NOMO-1 (cell line): ENCODE measurements around the gene P4HA3.
A peak's percentile ranks its signal among the peaks of the same experiment; 100 is the strongest.
"Not testable (repeated sequence)": the region's sequence is repeated elsewhere in the genome, so short reads cannot be mapped to it uniquely, and the experiment has no call there.

ENCODE experiments used
- DNase-seq, 2 experiments: peaks; one replicate each; lab custom pipeline; 2025; ENCODE audit not compliant: unreplicated experiment in 2 of 2; lab: John Stamatoyannopoulos, UW

The P4HA3 gene

DNA sequence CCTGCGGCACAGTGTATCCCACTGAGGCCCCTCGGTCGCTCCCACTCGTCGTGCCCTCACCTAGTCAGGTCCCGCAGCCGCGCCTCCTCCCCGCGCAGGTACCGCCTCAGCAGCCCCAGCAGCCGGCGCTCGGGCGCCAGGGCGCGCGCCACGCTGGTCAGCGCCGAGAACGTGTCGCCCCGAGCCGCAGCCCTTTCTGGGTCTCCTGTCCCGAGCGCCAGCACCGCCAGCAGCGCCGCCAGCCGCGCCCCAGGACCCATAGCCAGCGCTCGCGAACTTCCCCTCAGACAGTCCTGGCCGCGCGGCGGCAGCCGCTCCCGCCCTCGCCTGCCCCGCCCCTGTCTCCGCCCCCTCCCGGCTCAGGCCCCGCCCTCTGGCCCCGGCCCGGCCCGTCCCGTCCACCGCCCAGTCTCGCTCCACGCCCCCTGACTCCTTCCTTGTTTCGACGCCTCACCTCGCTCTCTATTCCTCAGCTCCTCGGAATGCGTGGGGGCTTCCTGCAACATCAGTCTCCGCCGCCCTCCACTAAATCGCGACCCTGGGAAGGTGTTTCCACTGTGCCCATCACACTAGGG is at the start of gene P4HA3:
Gene P4HA3 (minus strand): TSS at position 289 of the 575 bp plus-strand sequence. CDS start 29 bp downstream, at position 260.
- peak; percentile 60 to 76 for DNase-seq

DNA sequence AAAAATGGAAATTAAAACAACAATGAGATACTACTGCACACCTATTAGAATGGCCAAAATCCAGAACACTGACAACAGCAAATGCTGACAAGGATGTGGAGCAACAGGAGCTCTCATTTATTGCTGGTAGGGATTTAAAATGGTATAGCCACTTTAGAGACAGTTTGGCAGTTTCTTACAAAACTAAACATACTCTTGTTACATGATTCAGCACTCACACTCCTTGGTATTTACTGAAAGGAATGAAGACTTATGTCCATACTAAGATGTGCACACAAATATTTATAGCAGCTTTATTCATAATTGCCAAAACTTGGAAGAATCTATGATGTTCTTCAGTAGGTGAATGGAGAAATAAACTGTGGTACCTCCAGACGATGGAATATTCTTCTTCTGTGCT is 46.0 kb upstream of the P4HA3 start:
- DNase-seq = no peak

DNA sequence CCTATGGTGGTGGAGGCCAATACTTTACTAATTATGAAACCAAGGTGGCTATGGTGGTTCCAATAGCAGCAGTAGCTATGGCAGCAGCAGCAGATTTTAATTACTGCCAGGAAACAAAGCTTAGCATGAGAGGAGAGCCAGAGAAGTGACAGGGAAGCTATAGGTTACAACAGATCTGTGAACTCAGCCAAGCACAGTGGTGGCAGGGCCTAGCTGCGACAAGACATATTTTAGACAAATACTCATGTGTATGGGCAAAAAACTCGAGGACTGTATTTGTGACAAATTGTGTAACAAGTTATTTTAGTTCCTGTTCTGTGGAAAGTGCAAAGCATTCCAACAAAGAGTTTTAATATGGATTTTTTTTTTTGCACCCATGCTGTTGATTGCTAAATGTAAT is 44.2 kb upstream of the P4HA3 start:
- DNase-seq = no peak

DNA sequence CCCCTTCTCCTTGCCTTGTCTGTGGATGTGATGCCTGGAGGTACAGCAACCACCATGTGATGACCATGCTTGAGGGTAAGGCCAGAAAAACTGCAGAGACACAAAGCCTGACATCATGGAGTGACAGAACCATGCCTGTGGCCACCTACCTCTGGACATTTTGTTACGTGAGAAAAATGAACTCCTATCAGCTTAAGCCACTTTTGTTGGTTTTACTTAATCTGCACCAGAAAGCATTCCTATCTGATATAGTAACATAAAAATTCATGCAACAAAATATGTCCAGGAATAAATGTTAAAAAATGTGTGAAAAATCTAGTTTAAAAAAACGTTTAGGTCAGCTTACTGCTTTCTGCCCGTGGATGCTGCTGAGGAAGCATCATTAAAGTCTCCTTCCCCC is 42.6 kb upstream of the P4HA3 start:
- no peak for DNase-seq

DNA sequence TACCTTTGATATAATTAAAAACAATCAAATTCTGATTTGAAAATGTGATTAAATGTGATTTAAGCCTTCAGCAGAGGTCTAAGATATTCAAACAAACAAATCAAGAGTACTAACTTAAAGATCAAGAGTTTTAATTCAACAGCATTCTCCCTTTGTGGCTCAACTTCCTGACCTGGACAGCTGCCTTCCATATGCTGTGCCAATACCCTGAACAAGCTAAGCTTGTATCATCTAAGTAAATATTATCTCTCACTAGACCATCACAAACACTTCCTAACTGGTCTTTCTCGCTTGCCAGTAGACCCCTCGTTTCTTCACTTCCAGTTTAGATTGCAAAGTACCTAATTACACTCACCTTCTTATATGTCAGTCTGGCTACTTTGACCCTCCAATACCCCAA is 35.9 kb upstream of the P4HA3 start:
- no peak for DNase-seq

DNA sequence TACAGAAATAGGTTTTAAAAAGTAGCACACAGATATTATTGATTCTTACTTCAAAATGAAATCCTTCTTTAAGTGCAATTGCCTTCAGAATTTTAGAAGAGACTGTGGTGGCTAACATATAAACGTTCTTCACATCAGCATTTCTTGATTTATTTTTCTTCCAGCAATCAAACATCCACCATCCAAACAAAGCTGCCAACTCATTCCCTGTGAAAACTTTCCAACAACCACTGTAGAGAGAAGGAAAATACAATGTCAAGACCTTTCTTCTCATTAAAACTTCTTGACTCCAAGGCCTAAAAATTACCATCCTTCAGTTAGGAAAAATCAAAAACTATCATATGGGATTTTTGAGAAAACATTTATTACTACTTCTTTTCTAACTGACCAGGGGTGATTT is 34.0 kb upstream of the P4HA3 start:
- DNase-seq = no peak

DNA sequence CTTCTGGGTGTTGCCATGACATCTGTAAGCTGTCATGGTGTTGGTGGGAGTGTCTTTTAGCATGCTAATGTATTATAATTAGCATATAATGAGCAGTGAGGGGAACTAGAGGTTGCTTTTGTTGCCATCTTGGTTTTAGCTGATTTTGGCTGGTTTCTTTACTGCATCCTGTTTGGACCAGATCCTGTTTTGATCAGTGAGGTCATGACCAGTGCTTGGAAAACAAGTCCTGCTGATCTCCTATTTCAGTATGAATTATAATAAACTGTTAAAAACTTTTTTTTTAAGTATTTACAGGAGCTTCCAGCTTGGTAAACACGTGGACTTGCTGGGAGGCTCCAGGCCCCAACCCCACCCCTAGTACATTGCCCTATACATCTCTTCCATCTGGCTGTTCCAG is 30.5 kb upstream of the P4HA3 start:
- no peak for DNase-seq

DNA sequence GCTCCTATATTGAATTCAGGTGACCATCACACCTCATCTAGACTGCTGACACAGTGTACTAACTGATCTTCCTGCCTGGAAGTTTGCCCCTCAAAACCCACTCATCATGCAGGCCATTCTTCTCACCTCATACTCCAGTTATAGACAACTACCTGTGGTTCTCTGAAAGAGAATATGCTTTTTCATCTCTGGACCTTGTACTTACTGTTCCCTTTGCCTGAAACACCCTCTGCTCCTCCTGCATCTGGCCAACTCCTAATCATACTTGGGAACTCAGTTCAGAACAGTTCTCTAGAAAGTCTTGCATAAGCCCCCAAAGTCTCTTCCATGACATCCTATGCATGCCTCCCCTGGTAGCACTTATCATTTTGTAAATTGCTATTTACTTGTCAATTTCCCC is 28.2 kb upstream of the P4HA3 start:
- DNase-seq = no peak

DNA sequence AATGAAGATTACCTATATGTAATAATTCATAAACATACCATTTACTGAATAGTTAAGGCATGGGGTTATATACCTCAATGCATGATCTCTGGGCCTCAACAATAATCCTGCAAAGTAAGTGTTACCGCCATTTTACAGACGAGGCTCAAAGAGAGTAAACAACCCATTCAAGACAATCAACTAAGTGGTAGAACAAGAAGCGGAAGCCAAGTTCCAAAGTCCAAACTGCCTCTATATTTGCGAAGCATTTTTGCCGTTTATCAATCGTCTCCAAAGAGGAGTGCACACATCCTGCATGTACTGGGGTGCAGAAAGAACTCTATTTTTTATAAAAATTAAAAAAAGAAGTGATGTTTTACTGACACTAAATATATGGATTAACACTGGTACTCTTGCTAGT is 27.5 kb upstream of the P4HA3 start:
- DNase-seq = no peak

DNA sequence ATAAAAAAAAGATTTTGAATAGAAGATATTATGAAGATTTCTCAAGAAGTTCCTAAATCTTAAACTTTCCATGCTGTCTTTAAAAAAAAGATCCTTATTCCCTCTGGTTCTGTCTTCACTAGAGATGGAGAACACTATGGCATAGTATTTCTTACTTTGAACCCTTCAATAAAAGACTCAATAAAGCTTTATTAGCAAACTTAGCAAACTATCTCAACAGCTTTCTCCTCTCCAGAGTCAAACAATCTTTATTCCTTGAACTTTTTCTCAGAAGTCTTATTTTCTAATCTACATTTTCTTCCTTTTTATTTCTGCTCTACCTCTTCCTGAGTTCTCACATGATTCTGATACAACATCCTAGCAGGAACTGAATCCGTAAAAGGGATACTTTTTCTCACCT is 21.8 kb upstream of the P4HA3 start:
- no peak for DNase-seq

DNA sequence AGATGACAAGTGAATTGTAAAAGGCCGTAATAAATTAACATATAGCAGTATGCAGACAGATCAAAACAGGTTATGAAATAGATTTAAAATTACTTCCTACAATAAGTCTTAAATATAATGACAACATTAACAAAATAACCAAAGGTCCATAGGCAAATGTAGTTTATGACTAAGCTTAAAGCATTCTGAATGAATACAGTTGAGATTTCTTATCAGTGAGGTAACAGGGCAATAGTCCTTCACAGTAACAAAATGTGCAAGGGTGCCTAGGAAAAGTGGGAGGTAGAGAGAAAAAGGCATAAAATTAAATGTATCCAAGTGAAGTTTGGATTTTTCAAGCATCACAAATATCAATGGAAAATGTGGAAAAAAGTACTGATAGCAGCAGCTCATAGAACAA is 20.9 kb upstream of the P4HA3 start:
- no peak for DNase-seq

DNA sequence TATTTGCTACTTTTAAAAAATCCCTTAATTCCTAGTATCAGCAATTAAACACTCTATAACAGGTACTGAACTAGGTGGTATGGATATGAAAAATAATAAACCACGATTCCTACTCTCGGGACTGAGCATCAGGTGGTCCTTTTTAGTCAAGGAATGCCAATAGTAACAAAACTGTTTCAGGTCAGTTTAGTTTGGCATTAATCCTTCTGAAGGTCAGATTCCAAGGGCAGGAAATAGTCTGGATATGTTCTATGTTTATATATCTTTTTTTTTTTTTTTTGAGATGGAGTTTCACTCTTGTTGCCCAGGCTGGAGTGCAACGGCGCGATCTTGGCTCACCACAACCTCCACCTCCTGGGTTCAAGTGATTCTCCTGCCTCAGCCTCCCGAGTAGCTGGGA is 19.6 kb upstream of the P4HA3 start:
- not testable (repeated sequence) for DNase-seq

DNA sequence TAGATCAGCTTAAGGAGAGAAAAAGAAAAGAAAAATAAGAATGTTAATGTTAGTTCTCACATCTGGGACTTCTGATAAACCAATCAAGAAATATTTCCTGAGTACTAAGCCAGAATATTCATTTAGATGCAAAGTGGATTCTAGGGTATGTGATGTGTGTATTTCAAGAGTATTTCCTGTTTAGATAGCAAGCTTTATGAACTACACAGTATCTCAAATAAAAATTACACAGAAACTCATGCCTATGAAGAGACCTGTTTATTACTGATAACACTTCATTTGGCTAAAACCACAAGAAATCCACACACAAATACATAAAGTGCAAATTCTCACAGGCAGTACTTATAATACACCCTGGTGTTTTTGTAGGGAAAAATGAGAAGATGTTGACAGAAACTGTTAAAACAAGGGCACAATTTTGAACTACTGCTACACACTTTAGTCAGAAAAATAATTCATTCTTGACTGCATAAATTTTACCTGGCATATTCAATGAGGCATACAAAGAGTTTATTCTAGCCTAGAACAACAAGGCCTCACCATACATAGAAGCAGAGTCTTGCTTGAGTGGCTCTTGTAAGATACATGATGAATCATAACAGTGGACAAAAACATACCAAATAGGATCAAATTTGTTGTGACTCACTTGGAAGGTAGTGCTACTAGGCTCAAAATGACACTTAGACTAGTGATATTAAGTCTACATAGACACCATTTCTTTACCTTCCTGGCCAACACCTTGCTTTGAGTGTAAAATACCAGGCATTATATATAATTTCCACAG is 18.8 kb upstream of the P4HA3 start:
- no peak for DNase-seq

DNA sequence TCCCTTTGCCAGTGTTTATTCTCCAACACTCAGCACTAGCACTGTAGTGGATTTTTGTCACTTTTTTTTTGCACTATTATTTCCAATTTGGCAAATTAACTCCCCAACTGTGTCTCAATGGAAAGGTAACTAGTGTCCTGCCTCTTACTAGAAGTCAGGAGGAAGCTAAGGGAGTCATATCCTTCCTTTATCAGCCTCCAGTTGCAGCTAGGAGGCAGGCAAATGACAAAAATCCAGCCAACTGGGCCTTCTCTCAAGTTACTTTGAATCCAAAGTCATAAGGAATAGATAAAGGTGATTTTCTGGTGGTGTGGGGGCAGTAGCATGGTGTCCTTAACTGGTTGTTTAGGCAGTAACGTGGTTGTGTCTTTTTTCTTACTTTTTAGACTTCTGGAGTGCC is 15.6 kb upstream of the P4HA3 start:
- no peak for DNase-seq

DNA sequence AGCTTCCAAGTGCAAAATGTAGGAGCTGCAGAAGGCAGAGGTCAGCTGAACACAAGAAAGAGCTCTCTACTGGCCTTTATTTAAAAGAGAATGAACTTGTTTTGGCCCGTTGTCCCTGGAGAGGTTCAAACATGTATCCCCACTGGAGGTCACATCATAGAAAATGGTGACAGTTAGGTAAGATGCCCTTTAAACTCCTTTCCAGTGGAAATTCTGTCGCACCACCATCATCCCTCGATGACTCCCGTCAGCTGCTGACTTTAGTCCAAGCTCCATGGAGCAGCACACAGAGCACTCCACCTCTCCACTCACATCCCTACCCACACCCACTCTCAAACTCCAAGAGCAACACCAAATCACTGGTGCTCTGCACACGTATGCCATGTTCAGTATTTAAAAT is 15.2 kb upstream of the P4HA3 start:
- no peak for DNase-seq

DNA sequence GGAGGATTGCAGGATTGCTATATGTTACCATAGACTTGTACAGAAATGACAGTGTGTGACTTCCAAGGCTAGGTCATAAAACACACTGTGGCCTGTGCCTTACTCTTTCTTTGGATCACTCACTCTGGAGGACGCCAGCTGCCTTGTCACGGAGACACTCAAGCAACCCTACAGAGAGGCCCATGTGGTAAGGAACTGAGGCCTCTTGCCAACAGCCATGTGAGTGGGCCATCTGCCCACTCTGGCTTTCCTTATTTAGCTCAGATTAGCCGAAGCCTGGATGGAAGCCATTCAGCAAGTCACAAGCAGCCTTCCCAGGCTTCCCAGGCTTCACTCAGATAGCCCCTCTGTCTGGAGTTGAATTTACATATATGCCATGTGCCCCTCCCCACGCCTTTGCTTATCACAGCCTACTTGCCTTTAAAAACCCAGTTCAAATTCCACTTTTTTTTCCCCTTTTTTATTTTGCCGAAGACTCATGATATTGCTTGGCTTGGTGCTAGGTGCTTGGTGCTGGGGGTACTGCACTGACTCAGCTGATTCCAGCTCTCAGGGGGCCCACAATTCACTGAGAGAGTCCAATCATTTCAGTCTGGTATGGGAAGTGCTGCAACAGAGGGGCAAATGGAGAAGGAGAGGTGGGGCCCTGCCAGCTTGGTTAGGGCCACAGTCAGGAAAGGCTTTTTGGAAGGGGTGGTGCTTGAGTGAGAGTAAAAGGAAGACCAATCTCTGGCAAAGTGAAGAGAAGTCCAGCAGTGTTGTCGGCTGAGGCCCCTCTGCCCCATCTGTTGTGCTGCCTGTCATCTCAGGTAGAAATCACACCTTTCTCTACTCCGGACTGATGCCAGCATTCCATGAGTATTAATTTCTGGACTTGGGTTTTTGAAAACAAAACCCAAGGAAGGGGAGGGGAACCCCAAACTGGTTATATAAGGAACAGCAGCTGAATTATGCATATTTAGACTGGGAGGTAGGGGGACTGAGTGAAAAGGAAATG is 14.5 kb upstream of the P4HA3 start:
- DNase-seq = no peak

DNA sequence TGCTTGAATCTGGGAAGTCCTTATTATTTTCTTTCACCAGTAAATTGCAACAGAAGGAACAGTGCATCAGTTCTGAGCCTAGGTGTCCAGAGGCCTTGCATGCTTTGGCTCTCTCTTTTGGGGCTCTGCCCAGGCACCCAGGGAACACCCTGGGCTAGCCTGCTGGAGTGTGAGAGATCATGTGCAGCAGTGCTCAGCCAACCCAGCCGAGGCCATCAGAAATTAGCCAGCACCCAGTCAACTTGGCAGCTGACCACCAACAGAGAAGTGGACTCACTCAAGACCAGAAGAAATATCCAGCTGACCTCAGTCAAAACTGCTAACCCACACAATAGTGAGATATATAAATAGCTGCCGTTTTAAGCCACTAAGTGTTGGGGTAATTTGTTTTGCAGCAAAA is 11.2 kb upstream of the P4HA3 start:
- DNase-seq = no peak

DNA sequence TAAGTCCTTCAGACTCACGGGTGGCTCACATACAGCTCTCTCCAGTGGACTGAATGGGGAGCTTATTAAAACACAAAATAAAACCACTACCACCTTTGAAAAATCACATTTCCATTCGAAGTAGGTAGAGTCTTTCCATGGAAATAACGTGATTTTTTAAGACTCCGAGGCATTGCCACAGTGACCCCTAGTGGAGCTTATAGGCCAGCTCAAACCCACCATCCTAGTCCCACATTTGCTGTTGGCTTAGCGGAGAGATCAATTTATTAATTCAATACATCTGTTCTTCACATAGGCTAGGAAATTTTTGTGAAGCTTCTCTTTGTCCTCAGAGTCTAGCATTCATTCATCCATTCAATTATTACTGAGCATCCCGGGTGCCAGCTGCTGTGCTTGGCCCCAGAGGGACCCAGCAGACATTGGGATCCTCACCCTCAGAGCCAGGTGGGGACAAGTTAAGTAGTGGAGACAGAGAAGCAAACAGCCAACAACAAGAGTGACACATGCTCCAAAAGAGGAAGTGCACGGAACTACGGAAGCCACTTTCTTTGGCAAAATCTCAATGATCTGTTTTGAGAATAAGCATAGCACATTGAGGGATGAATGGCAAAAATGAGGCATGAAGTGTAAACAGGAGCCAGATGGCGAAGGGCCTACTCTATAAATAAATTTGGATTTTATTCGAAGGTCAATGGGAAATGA is 10.2 kb upstream of the P4HA3 start:
- DNase-seq = peak; percentile 3 to 51

DNA sequence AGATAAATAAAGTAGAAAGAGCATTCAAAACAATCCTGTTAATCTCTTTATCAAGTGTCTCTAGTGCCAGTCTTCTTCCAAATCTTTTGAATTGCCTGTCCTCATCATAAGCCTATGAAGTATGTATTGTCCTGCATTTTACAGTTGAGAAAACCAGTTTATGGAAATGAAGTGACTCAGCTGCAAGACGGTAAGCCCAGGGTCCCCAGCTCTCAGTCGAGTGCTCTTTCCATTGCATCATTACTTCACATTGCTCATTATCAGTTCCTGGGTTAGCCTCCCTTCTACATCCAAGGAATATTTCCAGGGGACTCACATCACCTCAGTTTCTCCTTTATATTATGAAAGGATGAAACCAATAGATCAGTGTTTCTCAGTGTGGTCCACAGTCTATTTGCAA is 9.1 kb upstream of the P4HA3 start:
- no peak for DNase-seq

DNA sequence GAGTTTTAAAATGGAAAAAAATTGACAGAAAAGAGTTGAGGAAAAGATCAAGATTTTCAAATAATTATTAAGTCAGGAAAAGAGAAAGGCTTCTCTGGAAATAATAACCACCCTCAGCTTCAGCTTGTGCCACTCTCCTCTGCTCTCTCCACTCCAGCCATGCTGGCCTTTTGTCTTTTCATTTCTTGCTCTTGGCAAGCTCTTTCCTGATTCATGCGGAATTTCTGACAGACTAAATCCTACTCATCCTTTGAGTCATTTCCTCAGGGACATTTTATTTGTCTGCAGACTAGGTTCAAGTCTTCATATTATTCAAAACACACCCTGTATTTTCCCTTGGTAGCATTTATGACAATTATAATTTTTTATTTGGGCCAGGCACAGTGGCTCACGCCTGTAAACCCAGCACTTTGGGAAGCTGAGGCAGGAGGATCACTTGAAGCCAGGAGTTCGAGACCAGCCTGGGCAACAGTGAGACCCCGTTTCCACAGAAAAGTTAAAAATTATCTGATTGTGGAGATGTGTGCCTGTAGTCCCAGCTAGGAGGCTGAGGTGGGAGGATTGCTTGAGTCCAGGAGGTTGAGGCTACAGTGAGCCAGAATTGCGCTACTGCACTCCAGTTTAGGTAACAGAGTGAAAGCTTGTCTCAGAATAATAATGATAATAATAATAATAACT is 7.8 kb upstream of the P4HA3 start:
- no peak for DNase-seq
